T-cell (primary cell): ENCODE measurements around the gene CHST3. TPM values are rescaled to one million over a fixed set of nuclear protein-coding genes. Genes with fewer than 3 reads are reported as not detected.

Experiments used
- ATAC-seq, 4 experiments: fragments of 200-7000 bp in 3 of 4; fragments of 150-1000 bp in 1 of 4; cut with Tn5 transposase; replicated peaks in 1 of 4; 1 replicate in 3 of 4; 2 replicates in 1 of 4; pipeline ENCODE4 v1.10.0; 2021; ENCODE audit warnings: moderate library complexity in 3 of 4, mild to moderate bottlenecking in 2 of 4, moderate number of reproducible peaks in 1 of 4
- CTCF ChIA-PET, 2 donors: fragments of 300-600 bp; sonication (Branson Sonifier 250); formaldehyde crosslinking; loops; one replicate each; lab custom pipeline; 2022; ENCODE audit warnings: antibody characterized with exemption in 2 of 2; lab: Charles Lee
- POLR2A ChIA-PET, 2 donors: fragments of 300-600 bp; sonication (Branson Sonifier 250); formaldehyde crosslinking; loops; one replicate each; lab custom pipeline; 2022; ENCODE audit warnings: antibody characterized with exemption in 2 of 2; lab: Charles Lee
- DNase-seq, 35 experiments: peaks; one replicate each; pipeline versions ENCODE4 v3.0.0 to v3.0.0-alpha.2; 2013 to 2023
- H3K27ac ChIP-seq: one replicate; pipeline ENCODE4 v1.5.1; 2013; ENCODE audit warnings: low read length
- H3K27me3 ChIP-seq, 2 experiments: replicated peaks in 1 of 2; 1 replicate in 1 of 2; 2 replicates in 1 of 2; pipeline versions ENCODE4 v1.6.1 to v1.7.0; 2013; ENCODE audit warnings: low read length in 1 of 2, mixed read lengths in 1 of 2; ENCODE audit not compliant: control insufficient read depth in 2 of 2, insufficient read depth in 2 of 2; ENCODE audit errors: extremely low read depth in 1 of 2
- H3K36me3 ChIP-seq, 2 donors: 1 replicate in 1 of 2; 2 replicates in 1 of 2; pipeline versions ENCODE4 v1.6.1 to v1.7.0; 2013; ENCODE audit warnings: low read length in 1 of 2; ENCODE audit not compliant: control insufficient read depth in 2 of 2, insufficient read depth in 1 of 2; ENCODE audit errors: extremely low read depth in 1 of 2
- H3K4me1 ChIP-seq, 2 experiments: 1 replicate in 1 of 2; 2 replicates in 1 of 2; pipeline versions ENCODE4 v1.6.1 to v1.7.0; 2013; ENCODE audit warnings: low read length in 2 of 2, mixed read lengths in 1 of 2; ENCODE audit not compliant: insufficient read depth in 2 of 2, control insufficient read depth in 1 of 2; ENCODE audit errors: extremely low read depth in 1 of 2
- H3K4me3 ChIP-seq, 2 donors: 1 replicate in 1 of 2; 2 replicates in 1 of 2; pipeline versions ENCODE4 v1.5.1 to v1.7.0; 2013; ENCODE audit warnings: mild to moderate bottlenecking in 2 of 2, low read length in 1 of 2, moderate library complexity in 1 of 2; ENCODE audit not compliant: control insufficient read depth in 1 of 2; ENCODE audit errors: extremely low read depth in 1 of 2
- H3K9me3 ChIP-seq: 2 replicates; pipeline ENCODE4 v1.7.0; 2013
- H3K27ac Mint-ChIP-seq, 2 donors: one replicate each; pipeline ENCODE4 v1.8.0; 2020 to 2021; ENCODE audit warnings: mild to moderate bottlenecking in 2 of 2, mixed read lengths in 2 of 2
- H3K27me3 Mint-ChIP-seq, 2 donors: one replicate each; pipeline ENCODE4 v1.8.0; 2021 to 2022; ENCODE audit warnings: mixed read lengths in 2 of 2
- H3K36me3 Mint-ChIP-seq: one replicate; pipeline ENCODE4 v1.8.0; 2021; ENCODE audit warnings: mixed read lengths
- H3K4me1 Mint-ChIP-seq, 3 donors: one replicate each; pipeline ENCODE4 v1.8.0; 2020 to 2022; ENCODE audit warnings: mixed read lengths in 3 of 3, mild to moderate bottlenecking in 1 of 3
- H3K4me3 Mint-ChIP-seq, 3 donors: one replicate each; pipeline ENCODE4 v1.8.0; 2020 to 2022; ENCODE audit warnings: mild to moderate bottlenecking in 3 of 3, mixed read lengths in 3 of 3, moderate library complexity in 3 of 3
- H3K9me3 Mint-ChIP-seq, 3 donors: one replicate each; pipeline ENCODE4 v1.8.0; 2020 to 2022; ENCODE audit warnings: mixed read lengths in 3 of 3
- WGBS: methylation state at CpG from one replicate; pipeline ENCODE4 v1.1.5; 2013; ENCODE audit warnings: missing lambda C conversion rate; ENCODE audit not compliant: insufficient coverage; 5-methylcytosine and 5-hydroxymethylcytosine counted together
- total RNA-seq, 35 experiments: library from RNA in 6 of 35; stranded (reverse) in 6 of 35; fragments of 120-200 nt in 1 of 35; gene quantifications; one replicate each; pipeline versions ENCODE4 v1.2.1 to v1.2.4 and lab custom pipeline; 2013 to 2026

Gene CHST3
- total RNA-seq, 5 donors from 2014 or later (not counting 1 experiment from before 2014, with no cell fraction given): 0.09 to 0.10 (median 0.09) TPM; not detected in 2

DNA sequence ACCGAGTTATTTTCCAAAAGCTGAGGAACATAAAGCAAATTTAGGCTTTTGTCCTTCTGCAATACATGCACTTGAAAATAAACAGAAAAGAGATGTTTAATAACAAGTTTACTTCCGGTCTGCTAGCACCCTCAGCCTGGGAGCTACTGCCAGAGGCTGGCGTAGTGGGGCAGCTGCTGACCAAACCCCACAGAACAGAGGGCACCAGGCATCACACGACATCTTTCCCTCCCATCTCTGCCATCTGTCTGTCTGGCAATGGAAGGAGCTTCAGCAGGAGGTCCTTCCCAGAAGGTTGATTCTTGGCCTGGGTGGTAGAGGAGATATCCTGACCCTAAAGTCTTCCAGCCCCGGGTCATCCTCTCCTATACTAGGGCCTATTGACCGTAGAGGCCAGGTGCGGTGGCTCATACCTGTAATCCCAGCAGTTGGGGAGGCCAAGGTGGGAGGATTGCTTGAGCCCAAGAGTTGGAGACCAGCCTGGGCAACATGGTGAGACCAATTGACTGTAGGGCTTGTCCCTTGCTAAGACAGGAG lies 47.8 kb downstream of the CHST3 start:
- Histone ChIP-seq H3K9me3 (no peaks in the 10 kb centered on the region), H3K27me3 (peaks cover 0 to 9% of the 10 kb centered on the region in 2 experiments), H3K27ac (no peak overlapping the region), H3K4me1 (no peaks in the 10 kb centered on the region), H3K36me3 (no peaks in the 10 kb centered on the region), H3K4me3 (no peak overlapping the region)
- no peaks in the 10 kb centered on the region for H3K27me3 Mint-ChIP-seq
- DNase-seq (no peak), ATAC-seq (no peak)
- H3K4me1 Mint-ChIP-seq: no peaks in the 10 kb centered on the region
- no peaks in the 10 kb centered on the region for H3K9me3 Mint-ChIP-seq
- H3K36me3 Mint-ChIP-seq: no peaks in the 10 kb centered on the region
- POLR2A ChIA-PET: no interaction called here
- H3K4me3 Mint-ChIP-seq: no peak overlapping the region
- 75% methylated on average over 3 of the region's 7 CpGs for WGBS
- CTCF ChIA-PET: interaction anchor here in 1 of 2 donors (1.1 kb wide), 1 partner anchor 13 kb away, joined by 3 read pairs; no protein-coding TSS in a partner anchor
- no peak overlapping the region for H3K27ac Mint-ChIP-seq

DNA sequence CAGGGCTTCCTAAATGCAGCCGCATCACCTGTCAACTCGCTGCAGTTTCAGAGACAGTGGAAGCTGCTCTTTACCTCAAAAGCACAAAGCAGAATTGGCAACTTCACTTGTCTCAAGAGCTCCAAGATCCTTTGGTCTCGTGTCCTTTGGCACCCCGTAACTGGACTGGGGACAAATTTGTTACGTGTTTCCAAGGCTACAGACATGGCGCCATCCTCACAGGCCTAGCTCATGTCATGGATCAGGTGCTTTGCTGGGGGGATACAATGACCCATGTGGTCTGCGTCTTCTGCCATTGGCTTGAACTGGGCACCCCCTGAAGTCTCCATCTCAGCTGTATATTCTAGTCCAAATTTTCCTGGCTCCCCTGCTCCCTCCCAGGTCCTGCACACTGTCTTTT lies 48.6 kb downstream of the CHST3 start:
- Histone ChIP-seq H3K36me3 (no peaks in the 10 kb centered on the region), H3K27me3 (peaks cover 0 to 15% of the 10 kb centered on the region in 2 experiments), H3K27ac (no peak overlapping the region), H3K4me3 (no peak overlapping the region), H3K4me1 (no peaks in the 10 kb centered on the region), H3K9me3 (no peaks in the 10 kb centered on the region)
- Mint-ChIP-seq H3K36me3 (no peaks in the 10 kb centered on the region), H3K9me3 (no peaks in the 10 kb centered on the region), H3K4me3 (no peak overlapping the region), H3K27me3 (no peaks in the 10 kb centered on the region), H3K27ac (no peak overlapping the region), H3K4me1 (no peaks in the 10 kb centered on the region)
- ATAC-seq (no peak), DNase-seq (no peak)
- 79% methylated on average over 6 of the region's 7 CpGs for WGBS
- CTCF ChIA-PET: interaction anchor here in 1 of 2 donors (1.1 kb wide), 1 partner anchor 13 kb away, joined by 3 read pairs; no protein-coding TSS in a partner anchor
- POLR2A ChIA-PET: no interaction called here

DNA sequence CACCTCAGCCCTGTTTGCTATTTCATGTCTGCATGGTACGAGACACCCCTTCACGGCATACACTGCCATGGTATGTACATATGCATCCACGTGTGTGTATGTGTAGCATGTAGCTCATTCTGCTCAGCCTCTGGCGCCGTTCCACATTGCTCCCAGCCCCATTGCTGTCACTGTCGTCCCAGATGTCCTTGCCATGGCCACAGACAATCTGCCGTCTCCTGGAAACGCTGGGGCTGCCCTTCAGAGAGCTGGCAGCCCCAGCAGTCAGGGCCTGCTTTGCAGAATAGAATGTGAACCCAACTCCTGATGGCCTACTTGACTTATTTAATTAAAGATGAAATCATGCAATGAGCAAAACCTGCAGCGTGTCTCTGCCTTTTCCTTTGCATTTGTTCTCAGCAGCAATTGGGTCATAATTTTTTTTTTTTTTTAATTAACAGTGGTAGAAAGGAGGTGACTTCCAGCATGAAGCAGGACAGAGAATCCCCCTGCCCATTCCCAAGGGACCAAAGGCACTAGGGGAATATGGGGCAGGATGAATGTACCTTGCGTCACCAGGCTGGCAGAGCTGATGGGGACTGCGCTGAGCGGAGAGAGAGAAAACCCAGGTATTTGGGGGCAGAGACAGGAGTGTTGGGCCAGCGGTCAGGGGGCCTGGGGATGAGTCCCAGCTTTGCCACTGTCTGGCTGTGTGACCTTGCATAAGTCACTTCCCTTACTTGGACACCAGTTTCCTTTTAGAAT lies 49.2 kb downstream of the CHST3 start:
- DNase-seq: no peak
- Mint-ChIP-seq H3K9me3 (no peaks in the 10 kb centered on the region), H3K36me3 (no peaks in the 10 kb centered on the region), H3K27ac (no peak overlapping the region), H3K4me1 (no peaks in the 10 kb centered on the region), H3K27me3 (peaks cover 1 to 6% of the 10 kb centered on the region in 2 donors), H3K4me3 (no peak overlapping the region)
- H3K9me3 ChIP-seq: no peaks in the 10 kb centered on the region
- POLR2A ChIA-PET: no interaction called here
- peaks cover 0 to 15% of the 10 kb centered on the region in 2 experiments for H3K27me3 ChIP-seq
- CTCF ChIA-PET: interaction anchor here in 1 of 2 donors (1.1 kb wide), 1 partner anchor 12 kb away, joined by 3 read pairs; no protein-coding TSS in a partner anchor
- WGBS: 88% methylated on average over 9 of the region's 13 CpGs
- H3K36me3 ChIP-seq: no peaks in the 10 kb centered on the region
- ATAC-seq: no peak
- no peak overlapping the region for H3K4me3 ChIP-seq
- H3K27ac ChIP-seq: no peak overlapping the region
- no peaks in the 10 kb centered on the region for H3K4me1 ChIP-seq

DNA sequence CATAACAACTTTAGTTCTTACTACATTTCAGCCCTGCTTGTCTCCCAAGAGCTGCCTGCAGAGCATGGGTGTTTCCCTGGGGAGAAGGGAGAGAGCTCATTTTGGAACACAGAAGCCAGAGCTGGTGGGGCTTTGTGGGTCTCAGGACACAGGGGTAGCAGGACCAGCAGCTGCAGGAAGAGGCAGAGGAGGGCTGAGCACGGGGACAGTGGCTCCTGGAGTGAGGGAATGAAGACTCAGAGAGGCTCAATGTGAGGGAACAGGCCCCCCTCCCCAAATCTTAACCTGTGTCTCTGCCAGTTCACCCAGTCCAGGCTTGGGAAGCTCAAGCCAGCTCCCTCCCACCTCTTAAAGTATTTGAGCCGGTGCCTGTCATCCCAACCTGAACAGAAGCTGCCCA lies 50.0 kb downstream of the CHST3 start:
- H3K4me1 Mint-ChIP-seq: no peaks in the 10 kb centered on the region

DNA sequence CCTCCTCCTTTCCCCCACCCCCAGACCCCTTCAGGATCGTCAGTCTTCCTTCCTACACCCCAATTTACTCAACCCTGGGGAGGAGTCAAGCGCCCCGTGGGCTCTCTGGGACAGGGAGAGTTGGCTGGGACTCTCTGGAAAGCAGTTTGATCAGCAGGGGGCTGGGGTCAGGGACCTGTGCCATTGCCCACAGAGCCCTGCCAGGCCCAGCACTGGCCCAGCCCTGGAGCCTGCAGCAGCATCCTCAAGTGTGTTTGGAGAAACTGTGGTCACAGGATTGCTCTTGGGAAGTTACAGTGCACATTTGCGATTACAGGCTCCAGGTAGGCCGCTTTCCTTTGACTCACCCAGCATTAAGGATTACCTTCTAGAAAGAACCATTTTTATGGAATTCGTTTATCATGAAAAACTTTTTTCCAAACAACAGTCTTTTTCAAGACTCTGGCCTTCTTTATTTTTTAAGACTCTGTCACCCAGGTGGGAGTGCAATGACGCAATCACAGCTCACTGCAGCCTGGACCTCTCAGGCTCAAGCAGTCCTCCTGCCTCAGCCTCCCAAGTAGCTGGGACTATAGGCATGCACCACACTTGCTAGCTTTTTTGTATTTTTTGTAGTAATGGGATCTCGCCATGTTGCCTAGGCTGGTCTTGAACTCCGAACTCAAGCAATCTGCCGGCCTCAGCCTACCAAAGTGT lies 50.7 kb downstream of the CHST3 start:
- H3K36me3 ChIP-seq: no peaks in the 10 kb centered on the region
- H3K36me3 Mint-ChIP-seq: no peaks in the 10 kb centered on the region
- H3K27me3 ChIP-seq: peaks cover 0 to 15% of the 10 kb centered on the region in 2 experiments
- no peak overlapping the region for H3K27ac ChIP-seq
- no peak for DNase-seq
- no peak overlapping the region for H3K4me3 ChIP-seq
- POLR2A ChIA-PET: no interaction called here
- no peaks in the 10 kb centered on the region for H3K9me3 ChIP-seq
- no peaks in the 10 kb centered on the region for H3K4me1 Mint-ChIP-seq
- ATAC-seq: no peak
- peaks cover 1 to 6% of the 10 kb centered on the region in 2 donors for H3K27me3 Mint-ChIP-seq
- H3K4me1 ChIP-seq: no peaks in the 10 kb centered on the region
- WGBS: 91% methylated on average over 5 of the region's 10 CpGs
- H3K27ac Mint-ChIP-seq: no peak overlapping the region
- CTCF ChIA-PET: no interaction called here
- H3K4me3 Mint-ChIP-seq: no peak overlapping the region
- no peaks in the 10 kb centered on the region for H3K9me3 Mint-ChIP-seq

More for the DNA sequence above, 50.0 kb downstream of the CHST3 start:
- Mint-ChIP-seq H3K36me3 (no peaks in the 10 kb centered on the region), H3K9me3 (no peaks in the 10 kb centered on the region), H3K4me3 (no peak overlapping the region), H3K27me3 (peaks cover 1 to 6% of the 10 kb centered on the region in 2 donors), H3K27ac (no peak overlapping the region)
- H3K27ac ChIP-seq: no peak overlapping the region
- CTCF ChIA-PET: no interaction called here
- no peak overlapping the region for H3K4me3 ChIP-seq
- WGBS: no CpG with 5 or more reads among the region's 2 CpGs
- POLR2A ChIA-PET: no interaction called here
- no peaks in the 10 kb centered on the region for H3K36me3 ChIP-seq
- H3K9me3 ChIP-seq: no peaks in the 10 kb centered on the region
- peaks cover 0 to 15% of the 10 kb centered on the region in 2 experiments for H3K27me3 ChIP-seq
- no peak for ATAC-seq
- no peaks in the 10 kb centered on the region for H3K4me1 ChIP-seq
- no peak for DNase-seq

DNA sequence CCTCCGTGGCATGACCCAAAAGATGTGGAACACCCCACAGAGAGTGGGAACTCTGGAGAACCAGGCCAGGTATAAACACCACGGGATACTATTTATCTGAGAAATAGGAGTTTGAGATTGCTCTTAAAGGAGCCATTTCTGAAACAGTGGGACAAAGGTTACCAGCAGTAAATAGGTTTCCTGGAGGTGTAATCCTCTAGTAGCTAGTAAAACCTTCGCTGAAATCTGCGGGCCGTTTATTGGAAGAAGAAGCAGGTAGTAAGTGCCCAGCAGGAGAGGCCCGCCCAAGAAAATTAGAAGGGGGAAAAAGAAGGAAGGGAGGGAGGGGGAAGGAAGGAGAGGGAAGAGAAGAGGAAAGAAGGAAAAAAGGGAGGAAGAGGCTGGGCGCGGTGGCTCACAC lies 51.6 kb downstream of the CHST3 start:
- ChIA-PET POLR2A (no interaction called here), CTCF (no interaction called here)
- H3K36me3 ChIP-seq: no peaks in the 10 kb centered on the region
- Mint-ChIP-seq H3K4me3 (no peak overlapping the region), H3K4me1 (peaks cover 0 to 2% (median 0%) of the 10 kb centered on the region in 3 donors), H3K27me3 (peaks cover 1 to 6% of the 10 kb centered on the region in 2 donors), H3K36me3 (no peaks in the 10 kb centered on the region), H3K27ac (no peak overlapping the region), H3K9me3 (no peaks in the 10 kb centered on the region)
- H3K4me3 ChIP-seq: no peak overlapping the region
- 80% methylated on average over 7 of the region's 8 CpGs for WGBS
- ATAC-seq (no peak), DNase-seq (no peak)
- peaks cover 0 to 18% of the 10 kb centered on the region in 2 experiments for H3K27me3 ChIP-seq
- H3K4me1 ChIP-seq: no peaks in the 10 kb centered on the region
- H3K27ac ChIP-seq: no peak overlapping the region
- no peaks in the 10 kb centered on the region for H3K9me3 ChIP-seq
